Endodermal cell (in vitro differentiated cells): Measurements from ENCODE around the gene RELT. TPM values are rescaled to one million over a fixed set of nuclear protein-coding genes. Genes with fewer than 3 reads are reported as not detected.

Experiments
- DNase-seq: peaks from one replicate; pipeline ENCODE4 v3.0.0-alpha.2; 2017
- H3K27ac ChIP-seq: 2 replicates; pipeline ENCODE4 v1.5.1; 2013; ENCODE audit warnings: mild to moderate bottlenecking, low read depth, low read length, moderate library complexity
- H3K27me3 ChIP-seq: 2 replicates; pipeline ENCODE4 v1.6.1; 2013; ENCODE audit warnings: mild to moderate bottlenecking, low read length, moderate library complexity; ENCODE audit not compliant: insufficient read depth, control insufficient read depth, poor library complexity, severe bottlenecking
- H3K36me3 ChIP-seq: 2 replicates; pipeline ENCODE4 v1.7.0; 2013; ENCODE audit warnings: mild to moderate bottlenecking, low read length, moderate library complexity; ENCODE audit not compliant: control insufficient read depth, insufficient read depth
- H3K4me1 ChIP-seq: one replicate; pipeline ENCODE4 v1.7.0; 2013; ENCODE audit warnings: low read length; ENCODE audit not compliant: control insufficient read depth, insufficient read depth
- H3K4me3 ChIP-seq: 2 replicates; pipeline ENCODE4 v1.5.1; 2013; ENCODE audit warnings: mild to moderate bottlenecking, low read length, moderate library complexity
- H3K9ac ChIP-seq: 2 replicates; pipeline ENCODE4 v1.6.1; 2013; ENCODE audit warnings: mild to moderate bottlenecking, low read length, moderate library complexity; ENCODE audit not compliant: poor library complexity, severe bottlenecking; ENCODE audit errors: extremely low read depth
- H3K9me3 ChIP-seq: 2 replicates; pipeline ENCODE4 v1.6.1; 2013; ENCODE audit warnings: mild to moderate bottlenecking, low read length, moderate library complexity; ENCODE audit not compliant: control insufficient read depth
- H3K27ac Mint-ChIP-seq: 2 replicates; pipeline ENCODE4 v1.8.0; 2020; ENCODE audit warnings: mixed read lengths
- H3K27me3 Mint-ChIP-seq: 2 replicates; pipeline ENCODE4 v1.8.0; 2021; ENCODE audit warnings: mild to moderate bottlenecking, mixed read lengths; ENCODE audit not compliant: insufficient read depth
- H3K36me3 Mint-ChIP-seq: 2 replicates; pipeline ENCODE4 v1.8.0; 2020; ENCODE audit warnings: low read depth, mixed read lengths
- H3K4me1 Mint-ChIP-seq: 2 replicates; pipeline ENCODE4 v1.8.0; 2020; ENCODE audit warnings: mixed read lengths
- H3K4me3 Mint-ChIP-seq: 2 replicates; pipeline ENCODE4 v1.8.0; 2020; ENCODE audit warnings: mild to moderate bottlenecking, moderate library complexity, mixed read lengths
- H3K9me3 Mint-ChIP-seq: 2 replicates; pipeline ENCODE4 v1.8.0; 2020; ENCODE audit warnings: mild to moderate bottlenecking, mixed read lengths
- WGBS, 2 experiments: methylation state at CpG; one replicate each; pipeline versions ENCODE4 v1.1.5 to v1.1.7; 2013; ENCODE audit warnings: missing lambda C conversion rate in 2 of 2, mixed read lengths in 1 of 2; ENCODE audit not compliant: insufficient coverage in 1 of 2, insufficient read length in 1 of 2; 5-methylcytosine and 5-hydroxymethylcytosine counted together
- total RNA-seq, 2 donors: library from RNA; stranded (reverse); fragmentation: NEBNext Ultra II Directional in 1 of 2; extraction: Animal tissue kit (Norgen Biotek cat#: 25700) in 1 of 2; gene quantifications; 2 replicates in 1 of 2; 3 replicates in 1 of 2; pipeline ENCODE4 v1.2.1, GENCODE V29; 2021
- TF ChIP-seq, protein P1 (sequence below): fragments of 200-600 bp; sonication (generic); conservative IDR thresholded peaks from 2 replicates; pipeline ENCODE4 v1.5.0; 2021; ENCODE audit warnings: antibody characterized with exemption, mild to moderate bottlenecking

The RELT gene
- total RNA-seq, 2 donors from 2014 or later: 6.9 to 8.9 TPM

DNA sequence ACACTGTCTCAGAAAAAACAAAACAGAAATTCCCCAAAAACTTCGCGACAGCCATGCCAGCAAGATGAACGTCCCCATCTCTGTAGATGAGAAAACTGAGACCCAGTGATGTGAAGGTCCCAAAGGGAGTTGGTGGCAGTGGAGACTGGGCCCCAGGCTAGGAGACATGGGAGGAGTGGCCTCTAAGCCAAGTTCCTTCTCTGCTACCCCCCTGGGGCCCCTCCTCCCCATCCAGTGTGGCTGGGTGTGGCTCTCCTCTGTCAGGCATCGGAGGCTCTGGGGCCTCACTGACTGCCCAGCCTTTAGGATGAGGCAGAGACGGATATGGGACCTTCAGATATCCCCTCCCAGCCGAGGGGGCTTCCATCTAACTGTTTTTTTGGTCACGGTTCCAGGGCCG is 9.8 kb downstream of the RELT start:
- Mint-ChIP-seq H3K4me3 (no peak overlapping the region), H3K9me3 (no peaks in the 10 kb centered on the region), H3K36me3 (no peaks in the 10 kb centered on the region), H3K27ac (peak overlapping the region; percentile 48), H3K27me3 (no peaks in the 10 kb centered on the region), H3K4me1 (peaks cover 9% of the 10 kb centered on the region)
- WGBS, 2 experiments: 86 to 94% methylated on average over 6 to 8 of the region's 8 CpGs
- Histone ChIP-seq H3K9me3 (no peaks in the 10 kb centered on the region), H3K27ac (no peak overlapping the region), H3K9ac (no peak overlapping the region), H3K36me3 (no peaks in the 10 kb centered on the region), H3K27me3 (no peaks in the 10 kb centered on the region), H3K4me3 (no peak overlapping the region), H3K4me1 (no peaks in the 10 kb centered on the region)
- DNase-seq: no peak
- TF ChIP-seq, protein P1, sequence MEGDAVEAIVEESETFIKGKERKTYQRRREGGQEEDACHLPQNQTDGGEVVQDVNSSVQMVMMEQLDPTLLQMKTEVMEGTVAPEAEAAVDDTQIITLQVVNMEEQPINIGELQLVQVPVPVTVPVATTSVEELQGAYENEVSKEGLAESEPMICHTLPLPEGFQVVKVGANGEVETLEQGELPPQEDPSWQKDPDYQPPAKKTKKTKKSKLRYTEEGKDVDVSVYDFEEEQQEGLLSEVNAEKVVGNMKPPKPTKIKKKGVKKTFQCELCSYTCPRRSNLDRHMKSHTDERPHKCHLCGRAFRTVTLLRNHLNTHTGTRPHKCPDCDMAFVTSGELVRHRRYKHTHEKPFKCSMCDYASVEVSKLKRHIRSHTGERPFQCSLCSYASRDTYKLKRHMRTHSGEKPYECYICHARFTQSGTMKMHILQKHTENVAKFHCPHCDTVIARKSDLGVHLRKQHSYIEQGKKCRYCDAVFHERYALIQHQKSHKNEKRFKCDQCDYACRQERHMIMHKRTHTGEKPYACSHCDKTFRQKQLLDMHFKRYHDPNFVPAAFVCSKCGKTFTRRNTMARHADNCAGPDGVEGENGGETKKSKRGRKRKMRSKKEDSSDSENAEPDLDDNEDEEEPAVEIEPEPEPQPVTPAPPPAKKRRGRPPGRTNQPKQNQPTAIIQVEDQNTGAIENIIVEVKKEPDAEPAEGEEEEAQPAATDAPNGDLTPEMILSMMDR: no peak

DNA sequence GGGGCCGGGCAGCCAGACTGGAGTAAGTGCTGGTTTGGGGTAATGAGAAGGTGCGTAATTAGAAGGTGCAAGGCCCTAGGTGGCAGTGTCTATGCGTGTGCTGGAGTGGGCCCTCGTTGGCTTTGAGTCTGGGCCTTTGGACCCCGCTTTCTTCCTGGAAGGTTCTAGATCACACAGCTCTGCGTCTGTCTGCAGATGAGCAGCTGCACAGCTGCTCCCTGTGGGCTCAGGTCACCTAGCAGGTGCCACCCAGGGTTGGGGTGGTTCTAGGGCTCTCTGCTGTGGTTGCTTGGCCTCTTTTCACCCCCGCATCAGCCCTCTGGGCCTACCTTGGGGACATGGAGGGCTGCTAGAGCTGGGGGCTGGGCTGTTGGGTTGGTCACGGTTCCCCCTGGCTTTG is 10.3 kb downstream of the RELT start:
- H3K9me3 ChIP-seq: no peaks in the 10 kb centered on the region
- H3K4me3 Mint-ChIP-seq: no peak overlapping the region
- H3K36me3 ChIP-seq: no peaks in the 10 kb centered on the region
- H3K4me1 Mint-ChIP-seq: peaks cover 9% of the 10 kb centered on the region
- DNase-seq: no peak
- no peaks in the 10 kb centered on the region for H3K4me1 ChIP-seq
- no peaks in the 10 kb centered on the region for H3K9me3 Mint-ChIP-seq
- TF ChIP-seq, protein P1: no peak
- no peaks in the 10 kb centered on the region for H3K27me3 ChIP-seq
- WGBS, 2 experiments: 94 to 100% methylated on average over 4 to 8 of the region's 8 CpGs
- no peaks in the 10 kb centered on the region for H3K36me3 Mint-ChIP-seq
- no peak overlapping the region for H3K4me3 ChIP-seq
- H3K27me3 Mint-ChIP-seq: no peaks in the 10 kb centered on the region
- no peak overlapping the region for H3K9ac ChIP-seq
- no peak overlapping the region for H3K27ac Mint-ChIP-seq
- no peak overlapping the region for H3K27ac ChIP-seq

DNA sequence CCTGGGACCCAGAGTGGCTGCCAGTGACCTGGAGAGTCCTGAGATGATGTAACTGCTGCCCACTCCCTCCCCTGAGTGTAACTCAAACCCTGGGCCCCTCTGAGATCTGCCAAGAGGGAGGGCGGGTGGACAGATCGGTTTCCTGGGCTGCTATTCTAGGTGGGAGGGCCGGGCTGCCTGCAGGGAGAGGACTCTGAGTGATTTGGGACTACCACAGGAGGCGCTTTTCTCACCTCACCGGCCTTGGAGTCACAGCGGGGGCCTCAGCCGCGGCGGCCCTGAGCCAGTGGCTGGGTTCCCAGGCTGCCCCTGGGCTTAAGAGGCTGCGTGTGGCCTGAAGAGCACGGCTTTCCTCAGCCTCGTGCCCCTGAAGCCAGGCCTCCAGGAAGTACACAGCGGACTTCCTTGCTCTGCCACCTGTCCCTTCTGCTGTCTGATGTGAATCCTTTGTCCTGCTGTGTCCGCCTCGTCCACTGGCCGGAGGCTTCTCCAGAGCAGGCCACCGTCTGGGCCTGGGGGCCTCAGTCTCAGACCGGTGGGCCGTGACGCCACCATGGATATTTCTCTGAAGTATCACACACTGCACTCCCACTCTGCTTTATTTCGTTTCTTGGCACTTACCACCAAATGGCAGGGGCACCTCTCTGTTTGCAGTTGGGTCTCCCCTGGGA is 11.5 kb downstream of the RELT start:
- Histone ChIP-seq H3K9me3 (no peaks in the 10 kb centered on the region), H3K36me3 (no peaks in the 10 kb centered on the region), H3K27me3 (no peaks in the 10 kb centered on the region), H3K4me1 (no peaks in the 10 kb centered on the region), H3K4me3 (no peak overlapping the region), H3K9ac (no peak overlapping the region), H3K27ac (peak overlapping the region; percentile 57)
- 85 to 89% methylated on average over 17 to 21 of the region's 21 CpGs for WGBS, 2 experiments
- TF ChIP-seq, protein P1: peak; percentile 35
- peak overlapping the region; percentile 61 for H3K27ac Mint-ChIP-seq
- H3K4me1 Mint-ChIP-seq: peaks cover 9% of the 10 kb centered on the region
- no peaks in the 10 kb centered on the region for H3K27me3 Mint-ChIP-seq
- no peaks in the 10 kb centered on the region for H3K36me3 Mint-ChIP-seq
- no peaks in the 10 kb centered on the region for H3K9me3 Mint-ChIP-seq
- H3K4me3 Mint-ChIP-seq: no peak overlapping the region
- DNase-seq: peak; percentile 76
